SJCRH30 (cell line): Measurements from ENCODE around the gene COL4A2. TPM values are rescaled to one million over a fixed set of nuclear protein-coding genes. Genes with fewer than 3 reads are reported as not detected.
"Not testable (repeated sequence)": the region's sequence is repeated elsewhere in the genome, so short reads cannot be mapped to it uniquely, and the experiment has no call there.

Experiments used
- DNase-seq, 2 experiments: peaks; one replicate each; pipeline ENCODE4 v3.0.0-alpha.2; 2015 to 2020
- H3K27ac ChIP-seq: fragments of 250-450 bp; sonication (Bioruptor Pico); 2 replicates; pipeline ENCODE4 v1.5.1; 2020; ENCODE audit warnings: mild to moderate bottlenecking, moderate library complexity
- H3K27me3 ChIP-seq: fragments of 250-450 bp; sonication (Bioruptor Pico); 2 replicates; pipeline ENCODE4 v1.5.1; 2020; ENCODE audit warnings: mild to moderate bottlenecking, moderate library complexity
- H3K36me3 ChIP-seq: fragments of 250-450 bp; sonication (Bioruptor Pico); 2 replicates; pipeline ENCODE4 v1.5.1; 2020; ENCODE audit warnings: mild to moderate bottlenecking, moderate library complexity
- H3K4me1 ChIP-seq: fragments of 250-450 bp; sonication (Bioruptor Pico); 2 replicates; pipeline ENCODE4 v1.5.1; 2020; ENCODE audit warnings: mild to moderate bottlenecking, moderate library complexity
- H3K4me3 ChIP-seq: fragments of 250-450 bp; sonication (Bioruptor Pico); 2 replicates; pipeline ENCODE4 v1.5.1; 2020; ENCODE audit warnings: mild to moderate bottlenecking, moderate library complexity
- H3K9me3 ChIP-seq: fragments of 250-450 bp; sonication (Bioruptor Pico); replicated peaks from 2 replicates; pipeline ENCODE4 v1.5.1; 2020; ENCODE audit warnings: mild to moderate bottlenecking, moderate library complexity
- total RNA-seq: library from RNA; depleted of rRNA; stranded (reverse); fragments of >200 nt; shearing (Covaris generic); gene quantifications from 2 replicates; pipeline ENCODE4 v1.2.3, GENCODE V29; 2014

Gene COL4A2
- total RNA-seq, 1 experiment from 2014 or later: 251 TPM

DNA sequence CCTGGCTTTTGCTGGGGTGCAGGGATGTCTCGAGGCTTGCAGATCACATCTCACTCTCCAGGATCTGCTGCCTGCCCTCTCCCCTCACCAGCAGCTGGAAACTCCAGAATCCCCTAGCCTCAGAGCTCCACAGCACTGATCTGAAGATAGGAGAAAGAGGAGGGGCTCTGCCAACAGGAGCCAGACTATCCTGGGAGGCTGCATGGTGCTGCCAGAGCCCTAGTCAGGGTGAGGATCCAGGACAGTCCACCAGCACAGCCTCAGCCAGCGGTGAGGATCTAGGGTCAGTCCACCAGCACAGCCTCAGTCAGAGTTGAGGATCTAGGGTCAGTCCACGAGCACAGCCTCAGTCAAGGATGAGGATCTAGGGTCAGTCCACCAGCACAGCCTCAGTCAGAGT, 189.2 kb downstream of the COL4A2 start:
- H3K27me3 ChIP-seq: no peaks in the 10 kb centered on the region
- peaks cover 67% of the 10 kb centered on the region for H3K36me3 ChIP-seq
- no peak overlapping the region for H3K27ac ChIP-seq
- peaks cover 7% of the 10 kb centered on the region for H3K4me1 ChIP-seq
- H3K4me3 ChIP-seq: no peak overlapping the region
- no peaks in the 10 kb centered on the region; the same call in 1 of the 2 replicates for H3K9me3 ChIP-seq
- DNase-seq: no peak

DNA sequence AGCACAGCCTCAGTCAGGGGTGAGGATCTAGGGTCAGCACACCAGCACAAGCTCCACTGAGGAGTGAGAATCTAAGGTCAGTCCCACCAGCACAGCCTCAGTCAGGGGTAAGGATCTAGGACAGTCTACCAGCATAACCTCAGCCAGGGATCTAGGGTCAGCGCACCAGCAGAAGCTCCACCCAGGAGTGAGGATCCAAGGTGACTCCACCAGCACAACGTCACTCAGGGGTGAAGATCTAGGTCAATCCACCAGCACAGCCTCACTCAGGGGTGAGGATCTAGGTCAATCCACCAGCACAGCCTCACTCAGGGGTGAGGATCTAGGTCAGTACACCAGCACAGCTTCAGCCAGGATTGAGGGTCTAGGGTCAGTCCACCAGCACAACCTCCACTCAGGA, 189.9 kb downstream of the COL4A2 start:
- no peak overlapping the region for H3K27ac ChIP-seq
- no peaks in the 10 kb centered on the region; the same call in 1 of the 2 replicates for H3K9me3 ChIP-seq
- no peak for DNase-seq
- H3K4me3 ChIP-seq: no peak overlapping the region
- no peaks in the 10 kb centered on the region for H3K27me3 ChIP-seq
- H3K4me1 ChIP-seq: peaks cover 7% of the 10 kb centered on the region
- H3K36me3 ChIP-seq: peaks cover 67% of the 10 kb centered on the region

DNA sequence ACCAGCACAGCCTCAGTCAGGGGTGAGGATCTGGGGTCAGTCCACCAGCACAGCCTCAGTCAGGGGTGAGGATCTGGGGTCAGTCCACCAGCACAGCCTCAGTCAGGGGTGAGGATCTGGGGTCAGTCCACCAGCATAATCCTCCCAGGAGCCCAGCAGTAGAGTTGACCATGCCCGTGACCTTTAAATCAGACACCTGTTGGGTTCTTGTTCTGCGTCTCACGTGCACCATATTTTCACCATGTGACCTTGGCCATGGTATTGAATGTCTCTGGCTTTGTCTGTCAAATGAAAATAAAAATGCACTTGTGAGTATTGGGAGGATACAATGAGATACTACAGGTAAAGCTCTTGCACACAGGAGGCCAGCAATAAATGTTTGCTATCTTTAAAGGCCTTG, 190.8 kb downstream of the COL4A2 start:
- H3K27me3 ChIP-seq, H3K9me3 ChIP-seq, DNase-seq, H3K27ac ChIP-seq, H3K4me3 ChIP-seq, H3K4me1 ChIP-seq: not testable (repeated sequence)
- peaks cover 66% of the 10 kb centered on the region for H3K36me3 ChIP-seq

DNA sequence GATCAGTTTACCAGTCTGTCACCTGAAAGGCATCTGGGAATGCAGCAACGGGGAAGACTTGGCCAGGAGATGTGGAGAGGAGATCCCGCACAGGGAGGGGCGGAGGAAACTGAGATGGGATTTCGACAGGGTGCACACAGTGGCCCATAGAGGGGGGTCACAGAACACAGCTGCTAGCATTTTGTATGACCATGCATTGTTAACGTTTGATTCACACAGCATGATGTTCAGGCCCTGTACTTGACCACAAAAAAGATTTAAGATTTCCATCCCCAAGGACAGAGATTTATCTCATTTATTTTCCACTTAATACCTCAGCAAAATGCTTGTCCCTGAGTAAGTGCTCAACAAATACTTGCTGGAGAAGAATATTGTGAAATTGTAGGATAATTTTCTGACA, 191.2 kb downstream of the COL4A2 start:
- no peaks in the 10 kb centered on the region; the same call in 1 of the 2 replicates for H3K9me3 ChIP-seq
- H3K27me3 ChIP-seq: no peaks in the 10 kb centered on the region
- H3K36me3 ChIP-seq: peaks cover 68% of the 10 kb centered on the region
- H3K27ac ChIP-seq: no peak overlapping the region
- H3K4me3 ChIP-seq: no peak overlapping the region
- no peak for DNase-seq
- H3K4me1 ChIP-seq: peaks cover 7% of the 10 kb centered on the region

DNA sequence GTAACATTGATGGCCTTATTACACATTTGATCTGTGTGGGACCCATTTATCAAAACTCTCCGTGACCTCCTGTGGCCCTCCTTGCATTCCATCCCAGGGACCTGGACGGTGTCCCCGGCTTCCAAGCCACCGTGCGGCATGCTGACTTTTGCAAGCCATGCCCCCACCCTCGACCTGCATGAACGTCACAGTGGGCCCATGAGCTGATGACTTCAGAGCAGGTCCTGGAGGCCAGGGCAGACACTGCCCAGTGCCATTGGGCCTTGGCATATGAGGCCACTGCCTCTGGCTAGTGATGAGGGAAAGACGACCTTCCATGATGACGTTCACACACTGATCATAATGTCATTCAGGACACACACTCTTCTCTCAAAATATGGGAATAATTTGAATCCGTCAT, 191.7 kb downstream of the COL4A2 start:
- Histone ChIP-seq H3K4me3 (no peak overlapping the region), H3K27me3 (no peaks in the 10 kb centered on the region), H3K36me3 (peaks cover 68% of the 10 kb centered on the region), H3K9me3 (no peaks in the 10 kb centered on the region; the same call in 1 of the 2 replicates), H3K27ac (no peak overlapping the region), H3K4me1 (peaks cover 7% of the 10 kb centered on the region)
- DNase-seq: no peak

DNA sequence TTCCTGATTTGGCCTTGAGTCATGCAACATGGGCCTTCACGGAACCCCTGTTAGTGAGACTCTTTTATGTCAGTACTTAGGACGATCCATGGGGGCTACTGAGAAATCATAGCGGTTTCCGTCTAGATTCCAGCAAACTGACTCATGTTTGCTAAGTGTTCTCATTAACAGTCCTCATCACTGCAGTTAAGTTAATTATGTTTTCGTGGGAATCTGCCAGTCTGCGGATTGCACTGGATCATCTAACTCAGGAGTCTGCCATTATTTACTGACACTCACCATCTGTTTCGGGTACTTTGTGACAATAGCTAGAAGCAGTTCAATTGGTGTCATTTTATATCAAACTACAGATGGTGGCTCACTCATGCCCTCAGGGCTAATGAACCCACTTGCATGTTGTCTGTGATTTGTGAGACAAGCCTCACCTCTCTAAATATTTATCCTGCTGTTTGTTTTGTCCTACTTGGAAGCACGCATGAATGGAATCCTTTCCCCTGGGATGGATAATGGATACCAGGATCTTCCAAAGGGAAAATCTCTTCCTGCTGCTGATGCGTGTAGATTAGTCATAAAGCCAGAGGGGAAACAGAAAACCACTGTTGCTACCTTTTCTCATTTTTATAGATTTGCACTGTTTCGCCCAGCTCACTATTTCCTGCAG, 192.7 kb downstream of the COL4A2 start:
- Histone ChIP-seq H3K27ac (peak overlapping the region; percentile 23; the same call in 1 of the 2 replicates), H3K9me3 (no peaks in the 10 kb centered on the region; the same call in 1 of the 2 replicates), H3K27me3 (no peaks in the 10 kb centered on the region), H3K4me3 (no peak overlapping the region), H3K4me1 (peaks cover 7% of the 10 kb centered on the region), H3K36me3 (peaks cover 68% of the 10 kb centered on the region)
- peak; percentile 23 to 29 for DNase-seq

DNA sequence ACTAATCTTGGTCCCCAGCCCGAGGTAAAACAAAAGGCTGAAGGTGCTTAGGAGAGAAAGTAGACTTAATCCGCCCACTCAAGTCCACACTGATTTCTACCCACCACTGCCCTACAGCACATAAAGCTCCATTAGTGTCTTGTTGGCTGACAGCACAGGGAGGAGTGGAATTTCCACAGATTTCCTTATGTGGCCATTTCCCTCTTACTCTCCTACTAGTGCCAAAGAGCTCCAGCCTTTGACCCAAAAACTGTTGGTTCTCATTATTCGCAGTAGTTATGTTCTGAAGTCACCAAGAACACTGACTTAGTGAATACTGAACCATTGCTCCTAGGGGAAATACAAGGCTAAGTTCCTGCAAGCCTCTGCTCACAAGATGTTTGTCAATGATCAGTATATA, 193.3 kb downstream of the COL4A2 start:
- Histone ChIP-seq H3K27ac (peak overlapping the region; percentile 23; the same call in 1 of the 2 replicates), H3K27me3 (no peaks in the 10 kb centered on the region), H3K9me3 (no peaks in the 10 kb centered on the region; the same call in 1 of the 2 replicates), H3K36me3 (peaks cover 62% of the 10 kb centered on the region), H3K4me3 (no peak overlapping the region), H3K4me1 (peaks cover 7% of the 10 kb centered on the region)
- DNase-seq: no peak

DNA sequence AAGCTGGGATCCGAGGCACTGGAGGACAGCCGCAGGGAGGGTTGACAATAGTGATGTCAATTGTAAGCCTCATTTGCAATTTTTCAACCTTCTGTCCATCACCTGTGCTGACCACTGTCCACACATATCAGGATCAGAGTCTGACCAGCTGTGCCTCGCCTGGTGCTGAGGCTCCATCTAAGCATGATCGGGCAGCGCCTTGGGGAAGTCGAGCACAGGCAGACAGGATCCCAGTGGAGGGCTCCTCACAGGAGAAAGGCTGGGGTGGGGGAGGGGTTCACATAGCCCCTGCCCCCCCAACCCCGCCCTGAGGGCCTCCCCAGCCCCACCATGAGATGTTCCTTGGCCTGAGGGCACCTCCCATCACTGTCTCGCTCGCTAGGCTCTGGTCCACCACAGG, 194.1 kb downstream of the COL4A2 start:
- no peak overlapping the region for H3K4me3 ChIP-seq
- H3K9me3 ChIP-seq: no peaks in the 10 kb centered on the region; the same call in 1 of the 2 replicates
- no peak overlapping the region for H3K27ac ChIP-seq
- DNase-seq: no peak
- peaks cover 59% of the 10 kb centered on the region for H3K36me3 ChIP-seq
- H3K27me3 ChIP-seq: no peaks in the 10 kb centered on the region
- H3K4me1 ChIP-seq: peaks cover 7% of the 10 kb centered on the region

DNA sequence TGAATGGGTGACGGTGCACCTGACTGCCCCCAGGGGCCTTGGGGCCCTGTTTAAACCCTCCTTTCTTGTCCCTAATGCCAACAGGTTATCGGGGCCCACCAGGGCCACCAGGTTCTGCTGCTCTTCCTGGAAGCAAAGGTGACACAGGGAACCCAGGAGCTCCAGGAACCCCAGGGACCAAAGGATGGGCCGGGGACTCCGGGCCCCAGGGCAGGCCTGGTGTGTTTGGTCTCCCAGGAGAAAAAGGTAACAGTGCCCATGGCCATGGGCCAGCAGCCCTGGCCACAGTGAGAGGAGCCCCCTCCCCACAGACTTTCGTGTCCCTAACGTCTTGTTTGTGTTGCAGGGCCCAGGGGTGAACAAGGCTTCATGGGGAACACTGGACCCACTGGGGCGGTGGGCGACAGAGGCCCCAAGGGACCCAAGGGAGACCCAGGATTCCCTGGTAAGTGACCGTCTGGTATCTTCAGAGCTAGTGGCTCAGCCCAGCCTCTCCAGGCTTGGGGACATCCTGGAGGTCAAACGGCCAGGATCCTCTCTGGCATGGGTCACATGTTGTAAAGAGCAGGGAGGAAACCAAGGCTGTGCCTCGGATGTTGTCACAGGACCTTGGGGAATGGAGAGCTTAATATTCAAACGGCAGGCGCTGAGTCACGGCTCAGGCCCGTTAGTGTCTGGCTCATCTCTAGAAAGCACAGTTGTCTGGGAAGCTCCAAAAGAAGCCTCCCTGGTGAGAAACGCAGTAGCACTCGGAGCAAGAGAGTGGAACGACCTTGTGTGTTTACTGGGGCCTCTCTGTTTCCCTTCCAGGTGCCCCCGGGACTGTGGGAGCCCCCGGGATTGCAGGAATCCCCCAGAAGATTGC, 196.2 kb downstream of the COL4A2 start:
- Histone ChIP-seq H3K4me1 (peaks cover 7% of the 10 kb centered on the region), H3K9me3 (no peaks in the 10 kb centered on the region; the same call in 1 of the 2 replicates), H3K36me3 (peaks cover 62% of the 10 kb centered on the region), H3K4me3 (no peak overlapping the region), H3K27me3 (no peaks in the 10 kb centered on the region), H3K27ac (no peak overlapping the region)
- no peak for DNase-seq

DNA sequence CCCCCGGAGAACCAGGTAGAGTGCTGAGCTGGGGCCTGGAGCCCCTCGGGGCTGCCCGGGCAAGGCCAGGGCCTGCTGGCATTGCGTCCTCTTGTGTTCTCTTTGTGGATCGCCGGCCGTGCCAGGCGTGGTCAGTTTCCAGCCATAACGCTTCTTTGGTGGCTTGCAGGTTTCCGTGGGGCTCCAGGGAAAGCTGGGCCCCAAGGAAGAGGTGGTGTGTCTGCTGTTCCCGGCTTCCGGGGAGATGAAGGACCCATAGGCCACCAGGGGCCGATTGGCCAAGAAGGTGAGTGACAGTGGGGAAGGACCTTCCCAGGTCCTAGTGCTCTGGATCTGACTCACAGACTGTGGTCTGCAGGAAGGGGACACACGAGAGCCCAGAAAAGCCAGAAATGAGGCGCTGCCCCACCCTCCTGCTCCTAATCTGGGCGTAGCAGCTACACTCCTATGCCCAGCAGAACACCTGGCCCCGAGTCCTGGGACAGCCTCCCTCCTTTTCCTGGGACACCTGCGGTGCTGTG, 197.0 kb downstream of the COL4A2 start:
- peaks cover 60% of the 10 kb centered on the region for H3K36me3 ChIP-seq

DNA sequence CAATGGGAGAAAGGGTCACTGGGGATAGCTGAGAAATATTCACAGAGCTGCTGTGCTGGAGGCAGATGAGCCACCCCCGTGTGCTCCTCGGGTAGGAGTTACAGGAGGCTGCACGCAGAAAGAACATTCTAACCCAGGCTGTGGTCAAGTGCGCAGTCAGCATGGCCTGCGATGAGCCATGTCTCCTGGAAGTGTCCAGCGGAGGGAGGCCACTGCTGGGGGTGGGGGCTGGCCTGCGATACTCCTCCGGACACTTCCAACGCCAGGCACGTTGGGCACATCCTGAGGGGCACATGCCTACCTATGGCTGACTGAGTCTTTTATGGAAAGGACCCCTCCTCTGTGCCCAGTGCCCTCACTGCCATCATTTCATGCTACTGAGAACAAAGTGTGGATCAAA, 198.5 kb downstream of the COL4A2 start:
- H3K4me3 ChIP-seq: no peak overlapping the region
- H3K27ac ChIP-seq: no peak overlapping the region
- H3K27me3 ChIP-seq: no peaks in the 10 kb centered on the region
- no peak for DNase-seq
- no peaks in the 10 kb centered on the region; the same call in 1 of the 2 replicates for H3K9me3 ChIP-seq
- H3K36me3 ChIP-seq: peaks cover 60% of the 10 kb centered on the region
- no peaks in the 10 kb centered on the region for H3K4me1 ChIP-seq

More for the DNA sequence above, 197.0 kb downstream of the COL4A2 start:
- Histone ChIP-seq H3K27me3 (no peaks in the 10 kb centered on the region), H3K4me1 (peaks cover 7% of the 10 kb centered on the region), H3K4me3 (no peak overlapping the region), H3K27ac (no peak overlapping the region), H3K9me3 (no peaks in the 10 kb centered on the region; the same call in 1 of the 2 replicates)
- no peak for DNase-seq

DNA sequence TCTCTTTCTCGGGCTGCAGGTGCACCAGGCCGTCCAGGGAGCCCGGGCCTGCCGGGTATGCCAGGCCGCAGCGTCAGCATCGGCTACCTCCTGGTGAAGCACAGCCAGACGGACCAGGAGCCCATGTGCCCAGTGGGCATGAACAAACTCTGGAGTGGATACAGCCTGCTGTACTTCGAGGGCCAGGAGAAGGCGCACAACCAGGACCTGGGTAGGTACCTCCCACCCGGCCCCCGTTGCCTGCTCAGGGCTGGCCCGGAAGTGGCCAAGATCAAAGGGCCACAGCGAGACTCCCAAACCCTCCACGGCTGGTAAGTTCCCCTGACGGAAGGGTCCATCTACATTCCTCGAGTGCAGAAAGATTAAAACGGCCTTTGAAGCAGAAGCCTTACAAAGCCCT, 199.3 kb downstream of the COL4A2 start:
- Histone ChIP-seq H3K4me1 (no peaks in the 10 kb centered on the region), H3K36me3 (peaks cover 62% of the 10 kb centered on the region), H3K27ac (no peak overlapping the region), H3K4me3 (no peak overlapping the region), H3K27me3 (no peaks in the 10 kb centered on the region), H3K9me3 (no peaks in the 10 kb centered on the region)
- no peak for DNase-seq

DNA sequence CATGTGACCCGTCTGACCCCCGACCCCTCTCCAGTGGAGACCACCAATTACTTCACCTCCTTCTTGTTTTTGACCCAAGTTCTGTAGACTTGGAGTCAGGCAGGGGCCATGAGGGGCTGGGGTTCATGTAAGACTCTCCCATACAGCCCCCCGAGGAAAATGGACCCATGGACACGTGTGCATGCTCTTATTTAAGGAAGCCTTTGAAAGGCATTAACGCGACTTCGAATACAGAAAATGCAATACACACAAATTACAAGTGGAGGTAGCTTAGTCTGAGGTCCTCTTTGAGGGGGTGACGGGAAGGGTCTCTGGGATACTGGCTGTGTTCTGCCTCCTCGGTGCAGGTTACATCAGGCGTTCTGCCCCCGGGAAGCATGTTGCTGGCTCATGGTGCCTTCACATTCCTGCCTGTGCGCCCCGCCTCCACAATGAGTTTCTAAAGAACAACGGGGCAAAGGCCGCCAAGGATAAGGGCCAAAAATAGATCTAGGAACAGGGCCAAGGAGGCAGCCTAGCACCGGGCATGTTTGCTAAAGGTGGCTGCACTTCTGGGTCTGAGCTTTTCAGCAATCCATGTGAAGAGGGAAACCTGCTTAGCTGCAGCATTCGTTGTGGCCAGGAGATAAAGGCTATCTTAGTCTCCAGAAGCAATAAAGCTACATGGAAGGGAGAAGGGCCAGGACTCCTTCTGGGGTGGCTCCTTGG, 199.9 kb downstream of the COL4A2 start:
- Histone ChIP-seq H3K4me1 (no peaks in the 10 kb centered on the region), H3K27me3 (no peaks in the 10 kb centered on the region), H3K27ac (no peak overlapping the region), H3K9me3 (no peaks in the 10 kb centered on the region), H3K4me3 (no peak overlapping the region), H3K36me3 (peaks cover 62% of the 10 kb centered on the region)
- DNase-seq: no peak

DNA sequence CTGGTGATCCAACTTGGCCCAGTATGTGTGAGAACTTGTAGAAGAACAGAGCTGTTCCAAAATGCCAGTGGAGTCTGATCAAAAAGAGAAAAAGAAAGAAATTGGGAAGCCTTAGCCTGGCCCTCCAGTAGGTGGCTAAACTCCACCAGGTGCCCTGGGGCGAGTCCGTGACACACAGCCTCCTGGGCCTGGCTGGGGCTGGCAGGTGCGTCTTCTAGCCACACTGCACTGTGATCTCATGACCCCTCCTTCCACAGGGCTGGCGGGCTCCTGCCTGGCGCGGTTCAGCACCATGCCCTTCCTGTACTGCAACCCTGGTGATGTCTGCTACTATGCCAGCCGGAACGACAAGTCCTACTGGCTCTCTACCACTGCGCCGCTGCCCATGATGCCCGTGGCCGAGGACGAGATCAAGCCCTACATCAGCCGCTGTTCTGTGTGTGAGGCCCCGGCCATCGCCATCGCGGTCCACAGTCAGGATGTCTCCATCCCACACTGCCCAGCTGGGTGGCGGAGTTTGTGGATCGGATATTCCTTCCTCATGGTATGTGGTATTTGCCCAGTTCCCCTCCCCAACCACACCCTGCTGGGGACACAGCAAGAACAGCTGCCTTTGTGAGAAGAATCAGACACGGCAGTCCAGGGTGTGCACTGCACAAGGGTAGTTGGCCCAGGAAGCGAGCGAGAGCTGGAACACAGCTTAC, 200.7 kb downstream of the COL4A2 start:
- Histone ChIP-seq H3K36me3 (peaks cover 62% of the 10 kb centered on the region), H3K27ac (no peak overlapping the region), H3K4me1 (no peaks in the 10 kb centered on the region), H3K27me3 (no peaks in the 10 kb centered on the region), H3K4me3 (no peak overlapping the region), H3K9me3 (no peaks in the 10 kb centered on the region)
- DNase-seq: no peak
